HG03439 (cell line): Measurements from ENCODE around the gene TESMIN.

Experiments used
- ATAC-seq: cut with Tn5 transposase; IDR thresholded peaks from one replicate; pipeline ENCODE4 v1.9.1; 2021; ENCODE audit warnings: mild to moderate bottlenecking, moderate library complexity; ENCODE audit not compliant: unreplicated experiment

TESMIN gene

DNA sequence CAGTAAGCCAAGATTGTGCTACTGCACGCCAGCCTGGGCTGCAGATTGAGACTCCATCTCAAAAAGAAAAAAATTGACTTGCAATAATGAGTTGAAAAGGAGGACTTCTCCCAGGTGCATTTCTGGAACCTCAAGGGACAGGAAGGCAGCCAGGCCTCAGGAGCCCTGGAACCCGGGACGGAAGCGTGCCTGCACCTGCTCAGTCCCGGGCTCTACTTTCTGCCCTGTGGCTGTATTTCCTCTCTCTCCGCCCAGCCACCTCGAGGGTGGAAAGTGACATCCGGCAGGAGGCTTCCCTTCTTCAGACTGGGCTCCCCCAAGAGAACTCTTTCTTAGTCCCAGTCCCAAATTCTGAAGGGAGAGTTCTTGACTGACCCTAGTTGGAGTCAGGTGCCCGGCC lies 87.2 kb downstream of the TESMIN start:
- no peak for ATAC-seq

DNA sequence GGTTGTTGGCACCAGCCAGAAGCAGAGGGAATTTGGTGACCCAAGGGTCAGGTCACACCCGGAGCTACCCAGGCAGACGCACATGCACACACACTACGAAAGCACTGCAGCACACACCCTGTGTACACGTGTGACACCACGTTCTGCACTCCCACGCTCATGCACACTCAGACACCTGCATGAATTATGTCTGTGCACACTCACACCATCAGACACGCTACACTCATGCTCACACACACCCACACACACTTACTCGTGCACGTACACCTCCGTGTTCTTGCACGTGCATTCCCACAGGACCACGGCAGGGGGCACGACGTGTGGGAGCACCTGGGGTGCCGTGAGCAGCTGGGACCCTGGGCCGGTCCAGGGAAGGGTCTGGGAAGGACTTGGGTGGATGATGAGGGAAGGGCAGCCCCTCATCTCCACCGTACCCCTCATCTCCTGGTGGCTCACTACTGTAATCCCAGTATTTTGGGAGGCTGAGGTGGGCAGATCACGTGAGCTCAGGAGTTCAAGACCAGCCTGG lies 87.8 kb downstream of the TESMIN start:
- no peak for ATAC-seq

DNA sequence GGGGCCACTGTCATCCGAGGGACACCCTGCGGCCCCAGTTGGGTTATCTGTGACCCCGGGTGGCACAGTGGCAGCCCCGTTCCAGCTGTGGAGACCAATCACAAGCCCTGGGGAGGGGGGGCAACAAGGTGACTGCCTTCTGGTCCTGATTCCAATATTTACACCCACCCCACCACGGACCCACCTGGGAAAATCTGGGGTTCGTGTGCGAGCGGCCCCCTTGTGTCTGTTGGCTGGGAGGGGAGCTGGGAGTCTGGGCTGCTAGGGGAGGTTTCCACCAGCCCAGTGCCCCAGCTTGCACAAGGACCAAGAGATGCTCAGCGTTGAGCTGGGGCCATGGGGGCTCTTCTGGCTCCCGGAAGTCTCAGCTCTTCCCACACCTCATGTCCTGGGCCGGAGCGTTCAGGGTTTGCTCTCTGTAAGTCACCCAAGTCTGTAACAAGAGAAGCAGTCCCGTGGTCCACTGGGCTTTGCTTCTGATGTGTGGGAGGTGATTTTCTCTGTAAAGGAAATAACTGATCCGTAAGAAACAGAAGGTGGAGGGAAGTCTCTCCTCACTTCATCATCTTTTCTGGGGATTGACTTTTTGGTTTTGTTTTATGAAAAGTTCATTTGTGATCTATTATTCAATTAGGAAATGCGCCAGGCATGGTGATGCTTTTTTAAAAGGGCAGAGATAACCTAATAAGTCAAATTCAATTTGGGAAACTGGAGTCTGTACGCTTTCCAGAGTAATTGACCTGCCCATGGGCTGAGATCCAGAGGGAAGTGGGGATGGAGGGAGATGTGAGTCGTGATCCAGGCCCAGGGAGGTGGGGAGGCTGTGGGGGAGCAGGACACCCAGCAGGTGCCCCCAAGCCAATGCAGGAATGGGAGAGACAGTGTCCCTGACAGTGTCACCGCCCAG lies 89.4 kb downstream of the TESMIN start:
- ATAC-seq, result no peak

DNA sequence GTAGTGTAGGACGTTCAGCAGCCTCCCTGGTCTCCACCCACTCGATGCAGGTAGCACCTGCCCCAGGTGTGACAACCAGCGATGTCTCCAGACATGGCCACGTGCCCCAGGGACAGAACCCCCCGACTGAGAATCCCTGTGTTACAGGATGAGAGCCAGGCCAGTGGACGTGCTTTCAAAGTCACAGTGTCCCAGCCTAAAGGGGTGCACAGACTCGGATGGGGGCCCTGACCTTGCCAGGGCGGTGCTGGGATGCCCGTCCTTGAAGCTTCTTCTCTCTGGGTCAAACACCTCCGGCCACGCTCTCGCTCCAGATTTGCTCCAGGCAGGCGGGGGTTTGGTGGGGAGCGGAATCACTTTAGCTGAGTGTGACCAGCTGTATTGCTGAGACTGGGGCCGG lies 90.3 kb downstream of the TESMIN start:
- ATAC-seq, result no peak

DNA sequence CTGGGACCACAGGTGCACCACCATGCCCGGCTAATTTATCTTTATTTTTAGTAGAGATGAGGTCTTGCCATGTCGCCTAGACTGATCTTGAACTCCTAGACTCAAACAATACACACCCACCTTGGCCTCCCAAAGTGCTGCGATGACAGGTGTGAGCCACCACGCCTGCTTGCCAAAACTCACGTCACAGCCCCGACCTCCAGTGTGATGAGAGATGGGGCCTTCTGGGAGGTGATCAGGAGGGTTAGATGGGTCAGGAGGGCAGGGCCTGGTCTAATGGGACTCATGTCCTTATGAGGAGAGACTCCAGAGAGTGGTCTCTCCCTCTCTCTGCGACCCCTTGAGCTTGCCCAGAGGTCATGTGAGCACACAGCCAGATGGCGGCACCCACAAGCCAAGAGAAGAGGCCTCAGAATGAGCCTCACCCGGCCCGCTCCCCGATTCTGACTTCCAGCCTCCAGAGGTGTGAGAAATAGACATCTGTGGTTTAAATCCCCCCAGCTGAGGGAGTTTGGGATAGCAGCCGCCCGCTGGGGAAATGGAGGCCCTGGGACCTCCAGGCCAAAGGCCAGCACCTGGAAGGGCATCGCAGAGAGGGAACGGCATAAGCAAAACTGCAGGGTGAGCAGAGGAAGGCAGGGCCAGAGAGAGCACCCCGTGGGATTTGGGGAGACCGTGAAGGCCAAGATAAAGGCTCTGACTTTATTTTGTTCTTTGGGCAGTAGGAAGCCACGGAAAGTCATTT lies 91.1 kb downstream of the TESMIN start:
- no peak for ATAC-seq

DNA sequence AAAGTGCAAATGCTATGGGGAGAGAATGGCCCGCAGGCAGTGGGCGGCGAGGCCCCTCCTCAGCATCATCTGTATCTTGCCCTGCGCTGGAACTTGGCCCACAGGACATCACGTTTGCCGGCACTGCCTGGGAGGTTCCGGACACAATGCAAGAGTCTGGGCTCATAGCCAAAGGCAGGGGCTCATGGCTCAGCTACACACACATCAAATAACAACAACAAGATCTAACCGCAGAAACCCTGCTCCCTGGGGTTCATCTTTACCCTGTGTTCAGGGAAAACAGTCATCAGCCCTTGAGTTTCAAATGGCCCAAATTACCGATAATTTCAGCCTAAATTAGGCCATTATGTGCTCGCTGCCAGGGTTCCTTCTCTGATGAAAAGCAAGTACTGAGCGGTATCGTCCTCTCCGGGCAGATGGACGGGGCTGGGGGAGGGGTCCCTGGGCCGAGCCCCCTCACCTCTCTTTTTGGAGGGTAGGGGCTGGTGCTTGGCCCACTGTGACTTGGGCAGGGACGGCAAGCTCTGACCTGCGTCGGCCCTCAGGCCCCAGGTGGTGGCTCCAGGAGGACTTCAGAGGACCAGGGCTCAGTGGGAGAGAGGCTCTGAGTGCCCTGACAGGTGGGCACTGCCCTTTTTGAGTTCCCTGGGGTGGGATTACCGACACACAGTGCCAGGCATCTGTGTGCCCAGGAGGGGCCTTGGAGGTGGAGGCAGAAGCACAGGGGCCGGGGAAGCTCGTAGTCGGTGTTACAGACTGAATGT lies 92.0 kb downstream of the TESMIN start:
- no peak for ATAC-seq

DNA sequence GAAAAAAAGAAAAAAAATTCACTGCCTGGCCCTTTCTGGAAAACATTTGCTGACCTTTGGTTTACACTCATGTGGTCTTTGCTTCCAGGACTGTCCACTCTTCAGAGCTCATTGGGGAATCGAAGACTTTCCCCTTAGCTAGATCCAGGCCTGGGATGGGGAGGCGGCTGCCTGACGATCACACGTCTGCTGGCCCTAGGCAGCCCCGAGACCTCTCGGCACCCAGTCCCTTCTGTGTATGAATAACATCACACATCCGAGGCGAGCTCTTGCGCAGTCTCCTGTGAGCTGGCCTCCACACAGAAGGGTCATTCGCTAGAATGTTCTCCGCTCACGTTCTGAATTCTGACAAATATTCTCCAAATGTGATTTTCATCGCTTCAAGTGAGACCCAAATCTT lies 92.7 kb downstream of the TESMIN start:
- ATAC-seq, result no peak

DNA sequence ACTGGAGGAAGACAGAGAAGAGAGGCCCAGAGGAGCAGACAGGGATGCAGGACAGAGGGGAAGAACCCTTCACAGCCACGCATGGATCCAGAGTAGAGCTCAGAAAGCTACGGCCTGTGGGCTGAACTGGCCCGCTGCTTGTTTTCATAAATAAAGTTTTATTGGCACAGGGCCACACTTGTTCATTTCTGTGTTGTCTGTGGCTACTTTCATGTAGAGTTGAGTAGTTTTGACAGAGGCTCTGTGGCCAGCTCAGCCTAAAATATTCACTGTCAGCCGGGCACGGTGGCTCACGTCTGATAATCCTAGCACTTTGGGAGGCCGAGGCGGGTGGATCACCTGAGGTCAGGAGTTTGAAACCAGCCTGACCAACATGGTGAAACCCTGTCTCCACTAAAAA lies 93.2 kb downstream of the TESMIN start:
- ATAC-seq, result no peak
